Fibroblast of the aortic adventitia (primary cell): Measurements from ENCODE around the gene PI4KB. TPM values are rescaled to one million over a fixed set of nuclear protein-coding genes. Genes with fewer than 3 reads are reported as not detected.
A peak's percentile ranks its signal among the peaks of the same experiment; 100 is the strongest.

Experiments
- DNase-seq: peaks from one replicate; pipeline ENCODE4 v3.0.0-alpha.2; 2010; ENCODE audit warnings: low read depth
- H3K4me3 ChIP-seq: 2 replicates; pipeline ENCODE4 v1.5.1; 2011; ENCODE audit warnings: low read depth, mild to moderate bottlenecking, control low read depth, low read length, moderate library complexity
- total RNA-seq: library from RNA; depleted of rRNA; stranded (reverse); fragments of >200 nt; gene quantifications from 2 replicates; pipeline ENCODE4 v1.2.3, GENCODE V29; 2012; ENCODE audit warnings: low replicate concordance
- TF ChIP-seq, protein P1 (sequence below): IDR thresholded peaks from 2 replicates; pipeline ENCODE4 v1.5.1; 2011; ENCODE audit warnings: mild to moderate bottlenecking, low read length, control low read depth, inconsistent platforms; ENCODE audit not compliant: insufficient read depth

PI4KB gene
- total RNA-seq, 1 donor, result 41.0 TPM

GRCh38 chr1:151292207-151293030, 34.8 kb downstream of the PI4KB start:
- no peak overlapping the region for H3K4me3 ChIP-seq
- TF ChIP-seq, protein P1, sequence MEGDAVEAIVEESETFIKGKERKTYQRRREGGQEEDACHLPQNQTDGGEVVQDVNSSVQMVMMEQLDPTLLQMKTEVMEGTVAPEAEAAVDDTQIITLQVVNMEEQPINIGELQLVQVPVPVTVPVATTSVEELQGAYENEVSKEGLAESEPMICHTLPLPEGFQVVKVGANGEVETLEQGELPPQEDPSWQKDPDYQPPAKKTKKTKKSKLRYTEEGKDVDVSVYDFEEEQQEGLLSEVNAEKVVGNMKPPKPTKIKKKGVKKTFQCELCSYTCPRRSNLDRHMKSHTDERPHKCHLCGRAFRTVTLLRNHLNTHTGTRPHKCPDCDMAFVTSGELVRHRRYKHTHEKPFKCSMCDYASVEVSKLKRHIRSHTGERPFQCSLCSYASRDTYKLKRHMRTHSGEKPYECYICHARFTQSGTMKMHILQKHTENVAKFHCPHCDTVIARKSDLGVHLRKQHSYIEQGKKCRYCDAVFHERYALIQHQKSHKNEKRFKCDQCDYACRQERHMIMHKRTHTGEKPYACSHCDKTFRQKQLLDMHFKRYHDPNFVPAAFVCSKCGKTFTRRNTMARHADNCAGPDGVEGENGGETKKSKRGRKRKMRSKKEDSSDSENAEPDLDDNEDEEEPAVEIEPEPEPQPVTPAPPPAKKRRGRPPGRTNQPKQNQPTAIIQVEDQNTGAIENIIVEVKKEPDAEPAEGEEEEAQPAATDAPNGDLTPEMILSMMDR, result peak; percentile 6
- no peak for DNase-seq

DNA sequence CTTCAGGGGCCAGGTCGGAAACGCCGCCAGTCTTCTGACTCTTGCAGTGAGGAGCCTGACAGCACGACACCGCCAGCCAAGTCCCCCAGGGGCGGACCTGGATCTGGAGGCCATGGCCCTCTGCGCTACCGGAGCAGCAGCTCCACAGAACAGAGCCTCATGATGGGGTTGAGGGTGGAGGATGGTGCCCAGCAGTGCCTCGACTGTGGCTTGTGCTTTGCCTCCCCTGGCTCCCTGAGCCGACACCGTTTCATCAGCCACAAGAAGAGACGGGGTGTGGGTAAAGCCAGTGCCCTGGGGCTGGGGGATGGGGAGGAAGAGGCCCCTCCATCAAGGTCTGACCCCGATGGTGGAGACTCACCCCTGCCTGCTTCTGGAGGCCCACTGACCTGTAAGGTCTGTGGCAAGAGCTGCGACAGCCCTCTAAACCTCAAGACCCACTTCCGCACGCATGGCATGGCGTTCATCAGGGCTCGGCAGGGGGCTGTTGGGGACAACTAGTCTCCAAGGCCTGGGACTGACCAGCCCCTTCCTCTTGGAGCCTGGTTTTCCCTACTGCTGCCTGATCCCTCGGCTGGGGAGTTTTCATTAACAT, 36.4 kb downstream of the PI4KB start:
- no peak overlapping the region for H3K4me3 ChIP-seq
- TF ChIP-seq, protein P1, result no peak
- DNase-seq, result no peak

DNA sequence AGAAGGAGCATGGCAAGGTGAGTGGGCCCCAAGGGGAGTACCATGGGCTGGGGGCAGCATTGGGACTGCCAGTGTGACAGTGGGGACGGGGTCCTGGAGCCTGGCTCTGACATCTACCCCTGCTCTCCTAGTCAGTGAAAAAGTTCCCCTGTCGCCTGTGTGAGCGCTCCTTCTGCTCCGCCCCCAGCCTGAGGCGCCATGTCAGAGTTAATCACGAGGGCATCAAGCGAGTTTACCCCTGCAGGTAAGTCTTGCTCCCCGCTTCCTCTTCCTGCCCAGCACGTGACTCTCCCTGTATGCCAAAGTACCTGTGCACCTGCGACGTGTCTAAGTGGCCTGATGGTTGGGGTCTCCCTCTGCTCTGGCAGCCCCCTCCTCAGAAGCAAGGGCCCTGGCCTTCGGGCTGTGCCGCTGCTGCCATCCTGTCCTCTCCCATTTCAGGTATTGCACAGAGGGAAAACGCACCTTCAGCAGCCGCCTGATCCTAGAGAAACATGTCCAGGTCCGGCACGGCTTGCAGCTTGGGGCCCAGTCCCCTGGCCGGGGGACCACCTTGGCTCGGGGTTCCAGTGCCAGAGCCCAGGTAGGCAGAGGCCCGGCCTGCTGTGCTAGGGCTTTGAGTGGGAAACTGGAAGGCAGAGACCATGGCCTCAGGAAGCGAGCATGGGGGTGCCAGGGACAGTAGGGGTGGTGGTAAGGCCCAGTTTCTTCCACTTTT, 37.1 kb downstream of the PI4KB start:
- no peak overlapping the region for H3K4me3 ChIP-seq
- no peak for DNase-seq
- TF ChIP-seq, protein P1, result no peak

DNA sequence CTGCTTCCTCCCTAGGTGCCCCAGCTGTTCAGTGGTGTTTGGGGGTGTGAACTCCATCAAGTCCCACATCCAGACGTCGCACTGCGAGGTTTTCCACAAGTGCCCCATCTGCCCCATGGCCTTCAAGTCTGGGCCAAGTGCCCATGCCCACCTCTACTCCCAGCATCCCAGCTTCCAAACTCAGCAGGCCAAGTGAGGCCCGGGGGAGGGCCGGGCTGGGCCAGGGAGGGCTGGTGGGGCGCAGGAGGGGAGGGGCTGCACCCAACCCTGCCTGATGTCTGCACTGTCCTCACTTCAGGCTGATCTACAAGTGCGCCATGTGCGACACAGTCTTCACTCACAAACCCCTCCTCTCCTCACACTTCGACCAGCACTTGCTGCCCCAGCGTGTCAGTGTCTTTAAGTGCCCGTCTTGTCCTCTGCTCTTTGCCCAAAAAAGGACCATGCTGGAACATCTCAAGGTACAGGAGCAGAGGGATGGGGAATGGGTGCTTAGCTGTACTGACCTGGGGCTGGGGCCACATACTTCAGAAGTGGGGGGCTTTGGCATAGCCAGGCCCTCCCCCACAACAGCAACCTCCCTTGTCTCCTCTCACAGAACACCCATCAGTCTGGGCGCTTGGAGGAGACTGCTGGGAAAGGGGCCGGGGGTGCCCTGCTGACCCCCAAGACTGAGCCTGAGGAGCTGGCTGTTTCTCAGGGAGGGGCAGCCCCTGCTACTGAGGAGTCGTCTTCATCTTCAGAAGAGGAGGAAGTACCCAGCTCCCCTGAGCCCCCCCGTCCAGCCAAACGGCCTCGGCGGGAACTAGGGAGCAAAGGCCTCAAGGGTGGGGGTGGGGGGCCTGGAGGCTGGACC, 37.9 kb downstream of the PI4KB start:
- TF ChIP-seq, protein P1, result no peak
- DNase-seq, result no peak
- no peak overlapping the region for H3K4me3 ChIP-seq

- TF ChIP-seq, protein P1, result no peak
- no peak for DNase-seq
- H3K4me3 ChIP-seq, result no peak overlapping the region
Observed at GRCh38 chr1:151288502-151288901, 38.7 kb downstream of the PI4KB start.

DNA sequence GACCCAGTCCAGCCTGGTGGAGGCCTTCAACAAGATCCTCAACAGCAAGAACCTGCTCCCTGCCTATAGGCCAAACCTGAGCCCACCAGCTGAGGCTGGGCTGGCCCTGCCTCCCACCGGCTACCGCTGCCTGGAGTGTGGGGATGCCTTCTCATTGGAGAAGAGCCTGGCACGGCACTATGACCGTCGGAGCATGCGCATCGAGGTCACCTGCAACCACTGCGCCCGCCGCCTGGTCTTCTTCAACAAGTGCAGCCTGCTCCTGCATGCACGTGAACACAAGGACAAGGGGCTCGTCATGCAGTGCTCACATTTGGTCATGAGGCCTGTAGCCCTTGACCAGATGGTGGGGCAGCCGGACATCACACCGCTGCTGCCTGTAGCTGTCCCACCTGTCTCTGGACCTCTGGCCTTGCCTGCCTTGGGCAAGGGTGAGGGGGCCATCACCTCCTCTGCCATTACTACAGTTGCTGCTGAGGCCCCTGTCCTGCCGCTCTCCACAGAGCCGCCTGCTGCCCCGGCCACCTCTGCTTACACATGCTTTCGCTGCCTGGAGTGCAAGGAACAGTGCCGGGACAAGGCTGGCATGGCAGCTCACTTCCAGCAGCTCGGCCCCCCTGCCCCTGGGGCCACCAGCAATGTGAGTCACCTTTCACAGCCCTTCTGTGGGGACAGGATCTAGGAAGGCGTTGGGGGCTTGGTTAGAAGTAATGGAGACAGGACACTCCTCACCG, 39.3 kb downstream of the PI4KB start:
- TF ChIP-seq, protein P1, result no peak
- no peak overlapping the region for H3K4me3 ChIP-seq
- DNase-seq, result no peak
